HG03342 (cell line): ENCODE data around the gene RETREG3.
"Not testable (repeated sequence)": the region's sequence is repeated elsewhere in the genome, so short reads cannot be mapped to it uniquely, and the experiment has no call there.

Experiments used
- ATAC-seq: cut with Tn5 transposase; IDR thresholded peaks from one replicate; pipeline ENCODE4 v1.9.1; 2021; ENCODE audit warnings: mild to moderate bottlenecking, moderate library complexity; ENCODE audit not compliant: unreplicated experiment

The RETREG3 gene

GRCh38 chr17:42613699-42614295, 4.6 kb upstream of the RETREG3 start:
- no peak for ATAC-seq

GRCh38 chr17:42612013-42612412, 2.8 kb upstream of the RETREG3 start:
- ATAC-seq = no peak

GRCh38 chr17:42609814-42610801, 934 bp upstream of the RETREG3 start:
- not testable (repeated sequence) for ATAC-seq

GRCh38 chr17:42608305-42609181, 631 bp downstream of the RETREG3 start:
- ATAC-seq = peak; percentile 35

- ATAC-seq = no peak
These were observed 1.4 kb downstream of the RETREG3 start for GRCh38 chr17:42607769-42608168.

- ATAC-seq = no peak
These were observed 5.9 kb downstream of the RETREG3 start for GRCh38 chr17:42603318-42603717.

- no peak for ATAC-seq
These were observed 10.3 kb downstream of the RETREG3 start for GRCh38 chr17:42598905-42599304.

- ATAC-seq = no peak
These were observed 12.8 kb downstream of the RETREG3 start for GRCh38 chr17:42596386-42596785.

- no peak for ATAC-seq
These were observed 17.8 kb downstream of the RETREG3 start for GRCh38 chr17:42591411-42591810.

GRCh38 chr17:42590886-42591285, 18.3 kb downstream of the RETREG3 start:
- ATAC-seq = no peak

GRCh38 chr17:42586514-42587230, 22.5 kb downstream of the RETREG3 start:
- ATAC-seq = no peak

- no peak for ATAC-seq
These were observed 23.8 kb downstream of the RETREG3 start for GRCh38 chr17:42585353-42585752.

GRCh38 chr17:42584880-42585279, 24.3 kb downstream of the RETREG3 start:
- no peak for ATAC-seq

- no peak for ATAC-seq
These were observed 27.4 kb downstream of the RETREG3 start for GRCh38 chr17:42581744-42582270.

GRCh38 chr17:42579794-42580551, 29.2 kb downstream of the RETREG3 start:
- no peak for ATAC-seq

- ATAC-seq = peak; percentile 60
These were observed 30.8 kb downstream of the RETREG3 start for GRCh38 chr17:42578282-42578869.

GRCh38 chr17:42577532-42578281, 31.5 kb downstream of the RETREG3 start, which contains the start of gene PSMC3IP:
TSS of gene PSMC3IP (minus strand) at chr17:42577729. CDS start at chr17:42577686, 43 bp downstream.
- peak; percentile 54 for ATAC-seq

GRCh38 chr17:42577140-42577531, 32.0 kb downstream of the RETREG3 start:
- no peak for ATAC-seq
